MCF 10A (cell line): ENCODE data around the gene LTBP4. TPM values are rescaled to one million over a fixed set of nuclear protein-coding genes. Genes with fewer than 3 reads are reported as not detected.
"Not testable (repeated sequence)": the region's sequence is repeated elsewhere in the genome, so short reads cannot be mapped to it uniquely, and the experiment has no call there.

ENCODE experiments used
- BruUV-seq: library from RNA; stranded (reverse); fragments of 400-500 nt; replicated peaks from 2 replicates; lab custom pipeline; 2021; lab: Mats Ljungman, UMichigan
- CTCF ChIA-PET: fragments of 300-600 bp; sonication (Branson Sonifier 250); formaldehyde crosslinking; extraction: SDS; loops from one replicate; lab custom pipeline; 2021; ENCODE audit warnings: antibody characterized with exemption, inconsistent platforms; lab: Yijun Ruan, JAX
- POLR2A ChIA-PET: fragments of 300-600, 350-650 bp; sonication (Branson Sonifier 250); formaldehyde crosslinking; extraction: SDS; loops from one replicate; lab custom pipeline; 2020; ENCODE audit warnings: antibody characterized with exemption, inconsistent platforms; lab: Yijun Ruan, JAX
- DNase-seq: peaks from one replicate; pipeline ENCODE4 v3.0.0-alpha.2; 2018; ENCODE audit not compliant: unreplicated experiment
- H3K27ac Mint-ChIP-seq: one replicate; pipeline ENCODE4 v1.8.0; 2022; ENCODE audit warnings: mild to moderate bottlenecking, low read depth, mixed read lengths; ENCODE audit not compliant: unreplicated experiment
- H3K27me3 Mint-ChIP-seq: one replicate; pipeline ENCODE4 v1.8.0; 2022; ENCODE audit warnings: mixed read lengths; ENCODE audit not compliant: insufficient read depth, unreplicated experiment
- H3K36me3 Mint-ChIP-seq: one replicate; pipeline ENCODE4 v1.8.0; 2022; ENCODE audit warnings: mild to moderate bottlenecking, moderate library complexity, mixed read lengths; ENCODE audit not compliant: insufficient read depth, unreplicated experiment
- H3K4me1 Mint-ChIP-seq: one replicate; pipeline ENCODE4 v1.8.0; 2022; ENCODE audit warnings: mixed read lengths; ENCODE audit not compliant: insufficient read depth, unreplicated experiment
- H3K4me3 Mint-ChIP-seq: one replicate; pipeline ENCODE4 v1.8.0; 2022; ENCODE audit warnings: mild to moderate bottlenecking, moderate library complexity, mixed read lengths; ENCODE audit not compliant: unreplicated experiment
- H3K9me3 Mint-ChIP-seq: one replicate; pipeline ENCODE4 v1.8.0; 2022; ENCODE audit warnings: mixed read lengths; ENCODE audit not compliant: unreplicated experiment
- intact Hi-C: fragments of 100-400 bp; cut with micrococcal nuclease; formaldehyde crosslinking; loops from 2 replicates; pipeline ENCODE4 v1.14.1; 2022
- total RNA-seq: library from RNA; stranded (reverse); gene quantifications from 2 replicates; pipeline ENCODE4 v1.2.3, GENCODE V29; 2022
- TF ChIP-seq, protein P1 (sequence below): fragments of 200-600 bp; IDR thresholded peaks from one replicate; pipeline ENCODE4 v1.8.0; 2022; ENCODE audit warnings: antibody characterized with exemption, mild to moderate bottlenecking; ENCODE audit not compliant: unreplicated experiment

LTBP4 gene
- total RNA-seq, 1 experiment from 2014 or later: 76.4 TPM

DNA sequence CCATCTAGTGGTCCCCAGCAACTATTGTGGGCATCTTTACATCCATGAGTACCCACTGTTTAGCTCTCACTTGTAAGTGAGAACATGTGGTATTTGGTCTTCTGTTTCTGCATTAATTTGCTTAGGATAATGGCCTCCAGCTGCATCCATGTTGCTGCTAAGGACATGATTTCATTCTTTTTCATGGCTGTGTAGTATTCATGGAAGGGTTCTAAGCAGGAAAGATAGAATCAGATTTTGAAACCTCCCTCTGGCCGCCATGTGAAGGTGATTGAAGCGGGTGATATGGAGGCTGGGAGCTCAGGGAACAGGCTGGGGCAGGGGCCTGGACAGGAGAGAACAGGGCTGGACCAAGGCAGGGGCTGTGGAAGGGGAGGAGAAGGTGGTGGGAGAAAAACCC is 20.1 kb downstream of the LTBP4 start:
- H3K27ac Mint-ChIP-seq: no peak overlapping the region
- POLR2A ChIA-PET: no interaction called here
- H3K9me3 Mint-ChIP-seq: no peaks in the 10 kb centered on the region
- no peak for DNase-seq
- H3K27me3 Mint-ChIP-seq: no peaks in the 10 kb centered on the region
- peaks cover 40% of the 10 kb centered on the region for H3K36me3 Mint-ChIP-seq
- no TSS peak for BruUV-seq
- H3K4me1 Mint-ChIP-seq: no peaks in the 10 kb centered on the region
- intact Hi-C loops: no loop called here
- no peak overlapping the region for H3K4me3 Mint-ChIP-seq
- CTCF ChIA-PET: interaction anchor here (0.6 to 5.1 kb wide), 6 partner anchors 9 to 995 kb away, joined by 3 to 48 read pairs (median 4); no protein-coding TSS in a partner anchor
- TF ChIP-seq, protein P1, sequence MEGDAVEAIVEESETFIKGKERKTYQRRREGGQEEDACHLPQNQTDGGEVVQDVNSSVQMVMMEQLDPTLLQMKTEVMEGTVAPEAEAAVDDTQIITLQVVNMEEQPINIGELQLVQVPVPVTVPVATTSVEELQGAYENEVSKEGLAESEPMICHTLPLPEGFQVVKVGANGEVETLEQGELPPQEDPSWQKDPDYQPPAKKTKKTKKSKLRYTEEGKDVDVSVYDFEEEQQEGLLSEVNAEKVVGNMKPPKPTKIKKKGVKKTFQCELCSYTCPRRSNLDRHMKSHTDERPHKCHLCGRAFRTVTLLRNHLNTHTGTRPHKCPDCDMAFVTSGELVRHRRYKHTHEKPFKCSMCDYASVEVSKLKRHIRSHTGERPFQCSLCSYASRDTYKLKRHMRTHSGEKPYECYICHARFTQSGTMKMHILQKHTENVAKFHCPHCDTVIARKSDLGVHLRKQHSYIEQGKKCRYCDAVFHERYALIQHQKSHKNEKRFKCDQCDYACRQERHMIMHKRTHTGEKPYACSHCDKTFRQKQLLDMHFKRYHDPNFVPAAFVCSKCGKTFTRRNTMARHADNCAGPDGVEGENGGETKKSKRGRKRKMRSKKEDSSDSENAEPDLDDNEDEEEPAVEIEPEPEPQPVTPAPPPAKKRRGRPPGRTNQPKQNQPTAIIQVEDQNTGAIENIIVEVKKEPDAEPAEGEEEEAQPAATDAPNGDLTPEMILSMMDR: no peak

DNA sequence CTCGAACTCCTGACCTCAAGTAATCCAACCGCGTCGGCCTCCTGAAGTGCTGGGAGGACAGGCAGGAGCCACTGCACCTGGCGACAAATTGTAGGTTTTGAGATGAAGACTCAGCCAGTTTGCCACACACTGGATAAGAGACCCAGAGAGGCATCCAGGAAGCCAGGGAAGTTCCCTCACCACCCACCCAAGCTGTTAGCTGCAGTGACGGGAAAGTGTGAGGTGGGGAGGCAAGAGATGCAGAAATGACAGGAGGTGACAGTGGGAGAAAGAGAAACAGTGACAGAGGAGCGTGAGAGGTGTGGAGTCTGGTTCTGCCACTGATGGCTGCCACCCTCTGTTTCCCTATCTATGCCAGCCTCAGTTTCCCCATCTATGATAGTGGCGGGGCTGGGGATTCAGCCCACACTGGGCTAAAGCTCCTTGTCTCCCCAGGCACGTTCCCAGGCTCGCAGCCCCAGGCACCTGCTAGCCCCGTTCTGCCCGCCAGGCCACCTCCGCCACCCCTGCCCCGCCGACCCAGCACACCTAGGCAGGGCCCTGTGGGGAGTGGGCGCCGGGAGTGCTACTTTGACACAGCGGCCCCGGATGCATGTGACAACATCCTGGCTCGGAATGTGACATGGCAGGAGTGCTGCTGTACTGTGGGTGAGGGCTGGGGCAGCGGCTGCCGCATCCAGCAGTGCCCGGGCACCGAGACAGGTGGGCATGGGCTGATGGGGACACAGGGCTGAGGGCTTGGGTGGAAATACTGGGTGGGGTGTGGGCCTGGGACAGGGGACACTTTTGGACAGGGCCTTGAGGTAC is 21.0 kb downstream of the LTBP4 start:
- Mint-ChIP-seq H3K27me3 (no peaks in the 10 kb centered on the region), H3K4me1 (no peaks in the 10 kb centered on the region), H3K9me3 (no peaks in the 10 kb centered on the region), H3K27ac (no peak overlapping the region), H3K36me3 (peaks cover 40% of the 10 kb centered on the region), H3K4me3 (no peak overlapping the region)
- intact Hi-C loops: no loop called here
- TF ChIP-seq, protein P1: no peak
- DNase-seq: no peak
- ChIA-PET CTCF (interaction anchor here (0.6 to 5.1 kb wide), 5 partner anchors 8 to 158 kb away, joined by 3 to 48 read pairs (median 4); no protein-coding TSS in a partner anchor), POLR2A (no interaction called here)
- BruUV-seq: no TSS peak

DNA sequence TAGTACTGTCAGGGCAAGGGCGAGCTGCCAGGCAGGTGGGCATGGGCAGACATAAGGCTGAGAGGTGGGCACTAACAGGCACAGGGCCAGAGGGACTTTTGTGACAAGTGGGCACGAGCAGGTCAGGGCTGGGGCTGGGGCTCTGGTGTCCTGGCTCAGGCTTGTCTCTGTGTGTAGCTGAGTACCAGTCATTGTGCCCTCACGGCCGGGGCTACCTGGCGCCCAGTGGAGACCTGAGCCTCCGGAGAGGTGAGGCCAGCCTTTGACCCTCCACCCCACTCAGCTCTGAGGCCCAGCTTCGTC is 21.6 kb downstream of the LTBP4 start:
- Mint-ChIP-seq H3K27ac (no peak overlapping the region), H3K9me3 (no peaks in the 10 kb centered on the region), H3K27me3 (no peaks in the 10 kb centered on the region), H3K4me1 (no peaks in the 10 kb centered on the region), H3K4me3 (no peak overlapping the region), H3K36me3 (peaks cover 40% of the 10 kb centered on the region)
- no peak for DNase-seq
- intact Hi-C loops: no loop called here
- BruUV-seq: no TSS peak
- TF ChIP-seq, protein P1: no peak
- ChIA-PET POLR2A (no interaction called here), CTCF (interaction anchor here (5.1 kb wide), 1 partner anchor 12 kb away, joined by 48 read pairs; no protein-coding TSS in a partner anchor)

DNA sequence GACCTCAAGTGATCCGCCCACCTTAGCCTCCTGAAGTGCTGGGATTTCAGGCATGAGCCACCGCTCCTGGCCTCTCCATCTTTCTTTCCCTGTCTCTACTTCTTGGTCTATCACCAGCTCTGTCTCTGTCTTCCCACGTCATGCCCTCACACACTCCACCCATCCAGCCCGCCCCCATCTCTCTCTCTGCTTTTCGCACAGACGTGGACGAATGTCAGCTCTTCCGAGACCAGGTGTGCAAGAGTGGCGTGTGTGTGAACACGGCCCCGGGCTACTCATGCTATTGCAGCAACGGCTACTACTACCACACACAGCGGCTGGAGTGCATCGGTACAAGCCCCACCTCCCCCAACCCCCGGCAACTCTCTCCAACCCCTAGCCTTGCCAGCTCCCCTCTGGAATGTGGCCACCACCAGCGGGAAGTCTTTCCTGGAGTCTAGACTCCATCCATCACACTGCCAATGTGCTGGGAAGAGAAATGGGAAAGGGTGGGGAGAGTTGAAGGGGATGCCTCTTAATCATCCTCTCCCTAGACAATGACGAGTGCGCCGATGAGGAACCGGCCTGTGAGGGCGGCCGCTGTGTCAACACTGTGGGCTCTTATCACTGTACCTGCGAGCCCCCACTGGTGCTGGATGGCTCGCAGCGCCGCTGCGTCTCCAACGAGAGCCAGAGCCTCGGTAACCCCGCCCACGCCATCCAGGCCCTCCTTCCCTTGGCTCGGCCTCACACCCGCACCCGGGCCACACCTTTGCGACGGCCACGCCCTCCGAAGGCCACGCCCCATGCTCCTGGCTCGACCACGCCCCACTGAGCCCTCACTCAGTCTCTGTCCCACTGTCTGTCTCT is 22.5 kb downstream of the LTBP4 start:
- ChIA-PET CTCF (interaction anchor here (0.7 to 5.1 kb wide), 5 partner anchors 8 to 59 kb away, joined by 3 to 48 read pairs (median 3); no protein-coding TSS in a partner anchor), POLR2A (interaction anchor here (1.4 kb wide), 1 partner anchor 11 kb away, joined by 3 read pairs; no protein-coding TSS in a partner anchor)
- Mint-ChIP-seq H3K4me3 (no peak overlapping the region), H3K4me1 (no peaks in the 10 kb centered on the region), H3K36me3 (peaks cover 34% of the 10 kb centered on the region), H3K27ac (no peak overlapping the region), H3K9me3 (no peaks in the 10 kb centered on the region), H3K27me3 (no peaks in the 10 kb centered on the region)
- TF ChIP-seq, protein P1: no peak
- peak; percentile 43 for DNase-seq
- intact Hi-C loops: no loop called here
- no TSS peak for BruUV-seq

DNA sequence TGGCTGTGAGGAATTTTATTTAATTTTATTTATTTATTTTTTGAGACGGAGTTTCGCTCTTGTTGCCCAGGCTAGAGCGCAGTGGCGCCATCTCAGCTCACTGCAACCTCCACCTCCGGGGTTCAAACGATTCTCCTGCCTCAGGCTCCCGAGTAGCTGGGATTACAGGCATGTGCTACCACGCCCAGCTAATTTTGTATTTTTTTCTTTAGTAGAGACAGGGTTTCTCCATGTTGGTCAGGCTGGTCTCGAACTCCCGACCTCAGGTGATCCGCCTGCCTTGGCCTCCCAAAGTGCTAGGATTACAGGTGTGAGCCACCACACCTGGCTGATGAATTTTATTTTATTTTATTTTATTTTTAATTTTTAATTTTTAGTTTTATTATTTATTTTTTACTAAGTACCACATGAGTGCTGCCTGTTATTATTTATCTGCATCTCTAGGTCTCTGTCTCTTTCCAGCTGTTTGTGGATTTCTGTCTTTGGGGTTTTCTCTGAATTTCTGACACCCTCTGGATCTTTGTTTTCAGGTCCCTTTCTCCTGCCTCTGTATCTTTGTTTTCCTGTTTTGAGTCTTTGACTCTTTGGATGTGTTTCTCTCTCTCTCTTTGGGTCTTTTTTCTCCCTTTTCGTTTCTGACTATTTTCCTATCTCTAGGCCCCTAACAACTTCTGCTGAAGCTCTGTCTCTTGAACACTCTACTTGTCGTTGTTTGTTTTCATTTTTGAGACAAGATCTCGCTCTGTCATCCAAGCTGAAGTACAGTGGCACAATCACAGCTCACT is 23.4 kb downstream of the LTBP4 start:
- H3K4me3 Mint-ChIP-seq, DNase-seq, H3K9me3 Mint-ChIP-seq, H3K27me3 Mint-ChIP-seq, BruUV-seq, H3K4me1 Mint-ChIP-seq, intact Hi-C loops, H3K27ac Mint-ChIP-seq: not testable (repeated sequence)
- ChIA-PET POLR2A (interaction anchor here (0.7 to 1.4 kb wide), 3 partner anchors 9 to 476 kb away, joined by 3 to 4 read pairs (median 3); no protein-coding TSS in a partner anchor), CTCF (interaction anchor here (0.6 to 1.1 kb wide), 4 partner anchors 9 to 25 kb away, joined by 3 to 5 read pairs (median 4); no protein-coding TSS in a partner anchor)
- H3K36me3 Mint-ChIP-seq: peaks cover 27% of the 10 kb centered on the region
